GM18868 (cell line): ENCODE measurements around the gene RAPGEF3.
A peak's percentile ranks its signal among the peaks of the same experiment; 100 is the strongest.

Source experiments
- ATAC-seq: cut with Tn5 transposase; IDR thresholded peaks from one replicate; pipeline ENCODE4 v1.9.1; 2021; ENCODE audit warnings: mild to moderate bottlenecking, moderate library complexity; ENCODE audit not compliant: unreplicated experiment

RAPGEF3 gene

GRCh38 chr12:47758834-47759690 lies at the start of gene RAPGEF3:
Gene RAPGEF3 (minus strand): TSS chr12:47758880. CDS start chr12:47758556, 324 bp downstream.
- peak; percentile 37 for ATAC-seq

GRCh38 chr12:47808050-47808449 lies 49.4 kb upstream of the RAPGEF3 start:
- ATAC-seq = peak; percentile 25

- ATAC-seq = no peak
These were observed 48.7 kb upstream of the RAPGEF3 start for GRCh38 chr12:47807338-47807737.

- ATAC-seq = no peak
These were observed 46.7 kb upstream of the RAPGEF3 start for GRCh38 chr12:47805417-47805816.

GRCh38 chr12:47804171-47804570 lies 45.5 kb upstream of the RAPGEF3 start:
- no peak for ATAC-seq

GRCh38 chr12:47803191-47803875 lies 44.7 kb upstream of the RAPGEF3 start:
- no peak for ATAC-seq

- ATAC-seq = no peak
These were observed 43.6 kb upstream of the RAPGEF3 start for GRCh38 chr12:47802312-47802711.

- no peak for ATAC-seq
These were observed 43.2 kb upstream of the RAPGEF3 start for GRCh38 chr12:47801904-47802246.

GRCh38 chr12:47801170-47801903 lies 42.7 kb upstream of the RAPGEF3 start:
- no peak for ATAC-seq

- no peak for ATAC-seq
These were observed 41.9 kb upstream of the RAPGEF3 start for GRCh38 chr12:47800582-47800981.

GRCh38 chr12:47799357-47799955 lies 40.8 kb upstream of the RAPGEF3 start:
- no peak for ATAC-seq

GRCh38 chr12:47798382-47798948 lies 39.8 kb upstream of the RAPGEF3 start:
- no peak for ATAC-seq

GRCh38 chr12:47797441-47797840 lies 38.8 kb upstream of the RAPGEF3 start:
- peak; percentile 71 for ATAC-seq

GRCh38 chr12:47795814-47796411 lies 37.2 kb upstream of the RAPGEF3 start:
- ATAC-seq = no peak

- no peak for ATAC-seq
These were observed 36.6 kb upstream of the RAPGEF3 start for GRCh38 chr12:47795121-47795813.

GRCh38 chr12:47794679-47795078 lies 36.0 kb upstream of the RAPGEF3 start:
- no peak for ATAC-seq

GRCh38 chr12:47793015-47793681 lies 34.5 kb upstream of the RAPGEF3 start:
- no peak for ATAC-seq

- ATAC-seq = no peak
These were observed 33.2 kb upstream of the RAPGEF3 start for GRCh38 chr12:47791874-47792273.

GRCh38 chr12:47791351-47791746 lies 32.7 kb upstream of the RAPGEF3 start:
- no peak for ATAC-seq
